Right atrium auricular region (tissue), 2 donors: ENCODE data around the gene ARHGEF16. TPM values are rescaled to one million over a fixed set of nuclear protein-coding genes. Genes with fewer than 3 reads are reported as not detected.

ENCODE experiments used
- DNase-seq: peaks from one replicate; pipeline ENCODE4 v3.0.0-alpha.2; 2019; ENCODE audit warnings: low spot score
- H3K27ac ChIP-seq, 2 donors: fragments of 200-600 bp; sonication (generic); 1 replicate in 1 of 2; 2 replicates in 1 of 2; pipeline ENCODE4 v1.5.1; 2016 to 2019
- H3K27me3 ChIP-seq, 2 donors: fragments of 200-600 bp; sonication (generic); one replicate each; pipeline versions ENCODE4 v1.5.1 to v1.6.0; 2017 to 2019
- H3K36me3 ChIP-seq: fragments of 200-600 bp; sonication (generic); one replicate; pipeline ENCODE4 v1.5.1; 2016
- H3K4me1 ChIP-seq, 2 donors: fragments of 200-600 bp; sonication (generic); one replicate each; pipeline versions ENCODE4 v1.5.1 to v1.6.0; 2017 to 2019
- H3K4me3 ChIP-seq, 2 donors: fragments of 200-600 bp; sonication (generic); 1 replicate in 1 of 2; 2 replicates in 1 of 2; pipeline ENCODE4 v1.5.1; 2017 to 2019; ENCODE audit warnings: mild to moderate bottlenecking in 1 of 2, moderate library complexity in 1 of 2
- H3K9me3 ChIP-seq, 2 donors: fragments of 200-600 bp; sonication (generic); one replicate each; pipeline ENCODE4 v1.5.1; 2019
- CTCF ChIP-seq, 2 donors: fragments of 200-600 bp; sonication (generic); IDR thresholded peaks; one replicate each; pipeline ENCODE4 v1.5.1; 2019; ENCODE audit warnings: antibody characterized with exemption in 2 of 2
- total RNA-seq, 2 donors: library from RNA; depleted of rRNA; stranded (reverse); fragments of >200 nt; gene quantifications; one replicate each; pipeline ENCODE4 v1.1.0, GENCODE V29; 2016

ARHGEF16 gene
- total RNA-seq, 2 donors from 2014 or later = 0.22 to 1.5 TPM

GRCh38 chr1:3521426-3521825, 67.0 kb downstream of the ARHGEF16 start:
- Histone ChIP-seq H3K4me1 (no peaks in the 10 kb centered on the region), H3K36me3 (no peaks in the 10 kb centered on the region), H3K27ac (no peak overlapping the region), H3K9me3 (no peaks in the 10 kb centered on the region), H3K4me3 (no peak overlapping the region), H3K27me3 (no peaks in the 10 kb centered on the region)
- TF ChIP-seq CTCF (IDR thresholded peaks at IDR 0.05) = no peak
- no peak for DNase-seq

GRCh38 chr1:3522112-3522511, 67.6 kb downstream of the ARHGEF16 start:
- no peak for DNase-seq
- no peak overlapping the region for H3K27ac ChIP-seq
- no peaks in the 10 kb centered on the region for H3K9me3 ChIP-seq
- no peaks in the 10 kb centered on the region for H3K36me3 ChIP-seq
- no peaks in the 10 kb centered on the region for H3K4me1 ChIP-seq
- no peak for TF ChIP-seq CTCF (IDR thresholded peaks at IDR 0.05)
- no peaks in the 10 kb centered on the region for H3K27me3 ChIP-seq
- H3K4me3 ChIP-seq = no peak overlapping the region

GRCh38 chr1:3522564-3523265, 68.2 kb downstream of the ARHGEF16 start:
- H3K4me3 ChIP-seq = no peak overlapping the region
- H3K27me3 ChIP-seq = no peaks in the 10 kb centered on the region
- no peaks in the 10 kb centered on the region for H3K36me3 ChIP-seq
- no peak for TF ChIP-seq CTCF (IDR thresholded peaks at IDR 0.05)
- peaks cover 0 to 5% of the 10 kb centered on the region in 2 donors for H3K4me1 ChIP-seq
- DNase-seq = no peak
- no peak overlapping the region for H3K27ac ChIP-seq
- no peaks in the 10 kb centered on the region for H3K9me3 ChIP-seq

- H3K27me3 ChIP-seq = no peaks in the 10 kb centered on the region
- no peak overlapping the region for H3K27ac ChIP-seq
- H3K4me1 ChIP-seq = peaks cover 0 to 18% of the 10 kb centered on the region in 2 donors
- no peaks in the 10 kb centered on the region for H3K36me3 ChIP-seq
- no peak for TF ChIP-seq CTCF (IDR thresholded peaks at IDR 0.05)
- H3K4me3 ChIP-seq = no peak overlapping the region
- H3K9me3 ChIP-seq = no peaks in the 10 kb centered on the region
- DNase-seq = no peak
Observed at GRCh38 chr1:3523980-3524379, 69.5 kb downstream of the ARHGEF16 start.

- Histone ChIP-seq H3K27me3 (no peaks in the 10 kb centered on the region), H3K4me3 (no peak overlapping the region), H3K27ac (no peak overlapping the region), H3K4me1 (peaks cover 0 to 25% of the 10 kb centered on the region in 2 donors), H3K36me3 (no peaks in the 10 kb centered on the region), H3K9me3 (no peaks in the 10 kb centered on the region)
- TF ChIP-seq CTCF (IDR thresholded peaks at IDR 0.05) = no peak
- DNase-seq = no peak
Observed at GRCh38 chr1:3524556-3525203, 70.2 kb downstream of the ARHGEF16 start.
